IPS-18a (cell line): Measurements from ENCODE around the gene CFAP61.

Source experiments
- H3K27ac ChIP-seq: one replicate; pipeline ENCODE4 v1.5.1; 2013; ENCODE audit warnings: low read length
- H3K27me3 ChIP-seq: one replicate; pipeline ENCODE4 v1.6.1; 2013; ENCODE audit warnings: mild to moderate bottlenecking, low read length; ENCODE audit not compliant: control insufficient read depth, insufficient read depth
- H3K36me3 ChIP-seq: one replicate; pipeline ENCODE4 v1.6.1; 2013; ENCODE audit warnings: low read depth, low read length; ENCODE audit not compliant: control insufficient read depth
- H3K4me1 ChIP-seq: one replicate; pipeline ENCODE4 v1.6.1; 2013; ENCODE audit warnings: low read depth, low read length; ENCODE audit not compliant: control insufficient read depth
- H3K4me3 ChIP-seq: one replicate; pipeline ENCODE4 v1.5.1; 2013; ENCODE audit warnings: low read length
- H3K9ac ChIP-seq: one replicate; pipeline ENCODE4 v1.6.1; 2013; ENCODE audit warnings: mild to moderate bottlenecking, low read length, moderate library complexity
- H3K9me3 ChIP-seq: one replicate; pipeline ENCODE4 v1.6.1; 2013; ENCODE audit warnings: low read depth, low read length; ENCODE audit not compliant: control insufficient read depth

Gene CFAP61

DNA sequence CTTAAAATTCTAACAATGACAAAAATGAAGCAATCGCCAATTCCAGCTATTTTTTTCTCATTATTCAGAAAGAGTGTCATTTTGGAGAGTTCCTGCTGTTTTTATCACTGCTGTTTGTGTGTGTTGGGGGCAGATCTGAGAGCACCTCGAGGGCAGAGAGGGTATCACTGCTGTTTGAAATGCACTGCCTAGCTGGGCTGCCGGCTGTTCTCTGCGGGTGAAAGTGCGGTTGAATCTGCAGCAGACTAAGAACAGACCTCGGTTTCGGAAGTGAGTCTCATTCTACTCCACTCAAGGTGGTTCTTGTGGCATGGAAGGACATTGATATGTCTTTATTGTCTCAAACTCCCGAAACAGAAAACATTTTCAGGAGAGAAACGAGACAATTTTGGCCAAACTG is 333.9 kb downstream of the CFAP61 start:
- Histone ChIP-seq H3K4me1 (no peaks in the 10 kb centered on the region), H3K9me3 (no peaks in the 10 kb centered on the region), H3K9ac (no peak overlapping the region), H3K27ac (no peak overlapping the region), H3K27me3 (no peaks in the 10 kb centered on the region), H3K4me3 (no peak overlapping the region), H3K36me3 (no peaks in the 10 kb centered on the region)

DNA sequence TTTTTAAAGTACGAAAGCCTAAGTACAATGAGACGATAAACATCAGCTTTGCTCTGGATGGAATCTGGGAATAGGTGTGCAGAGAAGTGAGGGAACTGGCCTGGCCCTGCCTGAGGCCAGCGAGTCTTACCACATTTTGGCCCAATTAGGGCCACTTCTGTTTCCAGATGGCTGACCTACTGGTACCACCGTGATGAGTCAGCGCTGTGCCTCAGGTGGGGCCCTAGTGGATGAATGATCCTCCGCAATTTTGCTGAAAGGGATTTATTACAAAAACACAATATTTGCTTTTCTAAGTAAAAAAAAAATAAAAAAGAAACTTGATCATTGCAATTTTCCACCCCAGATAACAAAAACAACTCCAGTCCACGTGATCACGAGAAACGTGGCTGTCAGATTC is 338.1 kb downstream of the CFAP61 start:
- H3K4me1 ChIP-seq: no peaks in the 10 kb centered on the region
- H3K4me3 ChIP-seq: no peak overlapping the region
- no peak overlapping the region for H3K9ac ChIP-seq
- no peaks in the 10 kb centered on the region for H3K9me3 ChIP-seq
- H3K36me3 ChIP-seq: no peaks in the 10 kb centered on the region
- H3K27ac ChIP-seq: no peak overlapping the region
- no peaks in the 10 kb centered on the region for H3K27me3 ChIP-seq

DNA sequence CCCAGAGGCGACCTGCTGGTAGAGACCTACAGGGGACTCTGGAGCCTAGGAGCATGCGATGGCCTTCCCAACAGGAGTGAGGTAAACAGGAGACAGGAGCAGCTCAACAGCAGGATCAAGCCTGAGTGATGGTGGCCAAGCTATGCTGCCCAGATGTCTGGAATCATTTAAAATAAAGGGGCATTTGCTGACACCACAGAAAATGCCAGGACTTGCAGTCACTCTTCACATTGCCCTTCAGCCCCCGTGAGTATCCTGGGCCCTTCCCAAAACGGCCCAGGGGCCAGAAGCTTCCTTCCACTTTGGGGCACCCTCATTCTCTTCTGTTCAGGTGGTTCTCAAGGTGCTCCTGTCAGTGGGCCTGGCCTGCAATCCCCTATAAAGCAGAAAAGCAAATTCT is 338.8 kb downstream of the CFAP61 start:
- Histone ChIP-seq H3K9me3 (no peaks in the 10 kb centered on the region), H3K27ac (no peak overlapping the region), H3K4me3 (no peak overlapping the region), H3K27me3 (no peaks in the 10 kb centered on the region), H3K36me3 (no peaks in the 10 kb centered on the region), H3K9ac (no peak overlapping the region), H3K4me1 (peaks cover 1% of the 10 kb centered on the region)

DNA sequence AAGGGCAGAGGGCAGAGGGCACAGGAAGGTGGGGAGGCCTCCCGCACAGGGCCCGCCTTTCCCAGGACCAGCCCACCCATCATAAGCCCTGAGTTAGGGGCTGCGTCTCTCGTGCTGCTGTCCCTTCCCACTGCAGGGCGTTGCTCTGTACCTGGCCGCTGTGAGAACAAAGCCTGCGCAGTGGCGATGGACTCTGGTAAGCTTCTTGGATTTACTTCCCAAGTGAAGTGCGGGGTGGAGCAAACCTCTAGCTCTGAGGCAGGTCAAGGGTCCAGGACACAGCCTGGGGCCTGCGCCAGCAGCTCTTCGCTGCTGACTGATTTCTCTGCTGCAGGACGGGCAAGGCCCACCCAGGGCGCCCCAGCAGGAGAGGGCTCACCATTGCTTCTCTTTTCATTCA is 339.4 kb downstream of the CFAP61 start:
- Histone ChIP-seq H3K27ac (no peak overlapping the region), H3K4me1 (peaks cover 4% of the 10 kb centered on the region), H3K27me3 (no peaks in the 10 kb centered on the region), H3K4me3 (no peak overlapping the region), H3K9ac (no peak overlapping the region), H3K9me3 (no peaks in the 10 kb centered on the region), H3K36me3 (no peaks in the 10 kb centered on the region)

DNA sequence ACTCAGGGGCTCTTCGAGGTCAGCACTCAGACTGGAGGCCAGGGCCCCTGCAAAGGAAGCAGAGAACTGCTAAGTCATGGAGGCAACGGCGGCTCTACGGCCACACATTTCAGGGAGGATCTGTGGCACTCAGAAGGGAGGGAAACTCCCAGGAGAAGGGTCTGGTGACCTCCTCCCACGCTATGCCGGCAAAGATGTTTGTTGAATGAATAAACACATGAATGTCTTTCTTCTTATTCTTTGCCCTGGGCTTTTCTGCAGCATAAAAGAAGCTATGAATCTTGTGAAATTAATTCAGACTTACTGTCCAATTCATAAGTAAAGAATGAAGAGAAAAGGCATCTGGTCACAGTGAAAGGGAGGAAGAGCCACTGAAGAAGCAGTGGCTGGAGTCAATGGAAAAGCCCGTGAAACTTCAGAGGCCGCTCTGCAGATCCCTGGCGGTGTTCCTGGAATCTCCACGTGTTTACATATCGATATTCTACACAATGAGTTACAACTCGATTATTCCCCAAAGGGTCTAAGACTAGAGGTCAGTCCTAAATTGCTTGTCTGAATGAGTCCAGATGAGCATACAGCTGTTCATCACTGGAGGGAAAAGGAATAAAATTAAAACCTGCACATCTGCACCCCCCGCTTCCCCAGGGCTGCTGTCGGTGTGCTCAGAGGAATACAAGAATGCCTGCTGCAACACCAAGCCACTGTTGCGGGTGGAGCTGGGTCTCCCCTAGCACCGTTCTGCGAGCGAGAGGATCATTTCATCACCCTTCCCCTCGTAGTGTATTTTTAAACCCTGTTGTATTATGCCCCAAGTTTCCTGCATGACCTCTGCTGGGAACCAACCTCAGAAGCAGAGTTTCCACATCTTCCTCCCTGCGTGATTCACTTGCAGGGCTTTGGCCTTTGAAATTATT is 341.1 kb downstream of the CFAP61 start:
- Histone ChIP-seq H3K4me1 (peaks cover 4% of the 10 kb centered on the region), H3K4me3 (no peak overlapping the region), H3K27ac (no peak overlapping the region), H3K9me3 (no peaks in the 10 kb centered on the region), H3K27me3 (no peaks in the 10 kb centered on the region), H3K36me3 (no peaks in the 10 kb centered on the region), H3K9ac (no peak overlapping the region)

DNA sequence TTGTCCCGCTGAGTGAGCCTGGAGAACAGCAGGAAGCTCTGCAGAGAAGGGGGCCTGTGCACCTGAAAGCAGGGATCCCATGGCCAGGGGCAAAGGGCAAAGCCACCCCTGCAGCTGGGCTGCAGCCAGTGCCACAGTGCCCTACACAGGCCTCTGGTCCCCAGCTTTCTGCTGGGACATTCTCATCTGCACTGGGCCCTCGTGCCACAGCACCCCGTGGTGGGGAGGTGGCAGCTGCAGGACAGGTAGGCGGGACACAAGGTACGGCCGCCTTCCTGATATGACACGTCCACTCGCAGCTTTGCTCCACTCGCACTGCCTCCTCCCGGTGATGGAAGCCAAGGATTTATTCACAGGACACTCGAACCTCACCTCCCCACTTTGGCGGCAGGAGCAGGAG is 342.8 kb downstream of the CFAP61 start:
- Histone ChIP-seq H3K9ac (no peak overlapping the region), H3K27ac (no peak overlapping the region), H3K36me3 (no peaks in the 10 kb centered on the region), H3K4me3 (no peak overlapping the region), H3K4me1 (peaks cover 4% of the 10 kb centered on the region), H3K27me3 (no peaks in the 10 kb centered on the region), H3K9me3 (no peaks in the 10 kb centered on the region)

DNA sequence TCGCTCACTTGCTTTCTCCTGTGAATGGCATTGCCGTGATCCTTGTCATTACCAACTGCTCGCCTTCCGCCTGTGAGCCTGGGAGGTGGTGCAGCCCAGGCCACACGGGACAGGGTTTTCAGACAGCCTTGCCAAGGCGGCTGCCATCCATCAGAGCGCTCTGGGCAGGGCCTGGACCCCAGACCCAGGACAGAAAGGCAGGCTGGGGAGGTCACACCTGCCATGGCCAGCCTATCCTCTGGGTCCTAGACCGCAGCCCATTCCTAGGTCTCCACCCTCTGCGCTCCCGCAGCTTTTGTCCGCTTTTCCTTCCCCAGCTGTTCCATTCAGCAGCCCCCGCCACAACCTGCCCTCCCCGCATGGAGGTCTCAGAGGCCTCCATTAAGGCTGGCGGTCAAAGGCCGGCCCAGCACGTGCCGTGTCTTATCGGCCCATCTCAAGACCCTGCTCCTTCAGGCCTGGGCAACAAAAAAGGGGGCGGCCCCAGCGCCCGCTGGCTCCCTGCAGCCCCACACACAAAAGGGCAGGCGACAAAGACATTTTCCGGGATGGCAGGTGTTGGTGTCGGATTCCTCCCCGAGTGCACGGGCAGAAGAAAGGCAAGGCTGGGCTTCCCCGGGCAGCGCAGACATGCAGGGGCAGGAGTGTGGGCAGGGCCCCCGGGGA is 343.7 kb downstream of the CFAP61 start:
- no peaks in the 10 kb centered on the region for H3K27me3 ChIP-seq
- H3K9me3 ChIP-seq: no peaks in the 10 kb centered on the region
- no peak overlapping the region for H3K27ac ChIP-seq
- peaks cover 4% of the 10 kb centered on the region for H3K4me1 ChIP-seq
- H3K4me3 ChIP-seq: no peak overlapping the region
- H3K9ac ChIP-seq: no peak overlapping the region
- no peaks in the 10 kb centered on the region for H3K36me3 ChIP-seq

DNA sequence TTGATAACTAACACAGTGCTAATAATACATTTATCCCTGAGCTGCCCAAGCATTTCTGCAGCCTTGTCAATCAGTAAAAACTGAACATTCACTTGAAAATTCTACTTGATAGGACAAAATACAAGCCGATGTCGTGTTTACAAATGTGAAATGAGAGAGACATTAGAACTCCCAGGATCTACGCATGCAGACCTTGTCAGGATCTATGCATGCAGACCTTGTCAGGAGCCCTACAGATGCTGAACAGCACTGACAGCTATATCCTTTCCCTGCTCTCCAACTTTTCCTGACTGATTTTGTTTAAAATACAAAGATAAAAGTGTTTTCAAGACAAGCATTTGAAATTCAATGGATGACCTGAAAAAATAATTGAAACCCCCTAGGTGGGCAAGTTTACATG is 344.5 kb downstream of the CFAP61 start:
- Histone ChIP-seq H3K27ac (no peak overlapping the region), H3K27me3 (no peaks in the 10 kb centered on the region), H3K36me3 (no peaks in the 10 kb centered on the region), H3K4me3 (no peak overlapping the region), H3K4me1 (peaks cover 4% of the 10 kb centered on the region), H3K9me3 (no peaks in the 10 kb centered on the region), H3K9ac (no peak overlapping the region)

DNA sequence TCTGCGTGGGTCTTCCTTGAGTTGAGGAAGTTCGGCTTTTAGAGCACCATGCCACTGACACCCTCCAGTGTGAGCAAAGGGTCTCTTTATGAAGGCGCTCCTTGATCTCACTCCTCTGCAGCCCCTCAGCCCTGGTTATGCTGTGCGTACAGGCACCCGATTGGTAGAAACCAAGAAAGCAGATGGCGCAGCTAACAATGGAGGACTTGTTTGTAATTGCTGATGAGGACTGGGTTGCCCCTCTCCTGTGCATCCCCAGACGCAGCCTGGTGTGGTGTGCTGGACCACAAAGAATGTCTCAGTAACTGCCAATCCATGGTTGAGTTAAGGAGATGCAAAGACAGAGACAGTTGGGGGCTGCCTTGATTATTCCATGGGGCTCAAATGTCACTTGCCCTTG is 345.8 kb downstream of the CFAP61 start:
- H3K27ac ChIP-seq: no peak overlapping the region
- H3K9me3 ChIP-seq: no peaks in the 10 kb centered on the region
- H3K4me1 ChIP-seq: peaks cover 4% of the 10 kb centered on the region
- no peaks in the 10 kb centered on the region for H3K27me3 ChIP-seq
- no peak overlapping the region for H3K4me3 ChIP-seq
- no peak overlapping the region for H3K9ac ChIP-seq
- no peaks in the 10 kb centered on the region for H3K36me3 ChIP-seq

DNA sequence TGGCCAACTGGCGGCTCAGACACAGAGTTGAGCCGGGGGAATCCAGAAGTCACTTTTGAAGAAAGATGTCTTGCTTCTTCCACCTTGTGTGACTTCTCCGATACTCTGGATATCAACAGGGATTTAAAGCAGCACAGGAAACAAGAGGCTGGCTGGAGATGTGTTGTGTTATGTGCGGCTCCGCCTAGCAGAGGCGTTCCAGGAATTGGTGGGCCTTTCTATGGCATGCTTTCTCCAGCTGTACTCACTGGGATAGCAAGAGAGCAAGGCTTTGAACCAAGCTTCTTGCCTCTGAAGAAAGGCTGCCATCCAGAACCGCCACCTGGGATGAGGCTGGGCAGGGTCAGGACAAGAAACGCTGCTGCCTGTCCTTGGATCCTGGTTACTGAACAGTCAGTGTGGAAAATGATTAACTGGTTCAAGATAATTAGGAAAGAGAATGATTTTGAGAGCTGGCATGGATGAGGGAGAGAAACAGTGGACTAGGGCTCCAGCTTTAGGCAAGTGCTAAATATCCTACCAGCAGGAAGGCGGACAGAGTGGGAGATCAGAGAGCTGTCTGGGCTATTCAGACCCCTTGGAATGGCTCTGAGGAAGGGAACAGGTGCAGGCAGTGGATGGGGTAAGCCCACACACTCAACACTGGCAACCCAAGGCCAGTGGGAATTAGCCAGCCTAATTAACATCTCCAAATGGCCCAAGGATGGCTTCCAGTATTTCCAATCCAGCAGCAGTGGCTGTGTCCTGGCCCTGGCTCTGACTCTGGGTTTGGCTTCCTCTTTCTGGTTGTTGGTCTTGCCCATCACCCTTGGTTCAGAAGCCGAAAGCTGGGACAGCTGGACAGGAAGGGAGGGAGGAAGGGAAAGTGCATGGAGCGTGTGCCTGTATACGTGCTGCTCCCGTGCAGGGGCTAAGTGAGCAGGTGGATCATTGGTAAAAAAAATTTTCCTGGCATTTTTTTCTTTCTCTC is 347.5 kb downstream of the CFAP61 start:
- no peaks in the 10 kb centered on the region for H3K27me3 ChIP-seq

DNA sequence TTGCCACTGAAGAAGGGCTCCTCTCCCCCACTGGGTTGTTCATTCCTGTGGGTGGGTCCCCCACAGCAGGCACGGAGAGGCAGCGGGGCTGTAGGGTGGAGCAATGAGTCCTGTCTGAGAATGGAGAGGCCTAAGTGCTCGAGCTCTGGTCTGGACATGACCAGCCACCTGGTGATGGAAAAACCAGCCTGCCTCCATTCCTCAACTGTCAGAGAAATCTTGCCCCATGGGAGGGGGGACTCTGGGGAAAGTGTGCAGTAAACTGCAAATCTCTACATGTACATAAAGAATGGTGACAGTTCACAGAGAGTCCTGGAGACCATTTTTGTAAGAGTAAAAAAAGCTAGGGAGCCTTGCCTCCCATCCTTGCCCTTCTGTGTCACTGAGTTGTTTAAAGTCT is 349.7 kb downstream of the CFAP61 start:
- H3K4me3 ChIP-seq: no peak overlapping the region
- peaks cover 3% of the 10 kb centered on the region for H3K4me1 ChIP-seq
- no peaks in the 10 kb centered on the region for H3K27me3 ChIP-seq
- H3K27ac ChIP-seq: no peak overlapping the region
- no peaks in the 10 kb centered on the region for H3K9me3 ChIP-seq
- H3K9ac ChIP-seq: no peak overlapping the region
- no peaks in the 10 kb centered on the region for H3K36me3 ChIP-seq

More for the DNA sequence above, 347.5 kb downstream of the CFAP61 start:
- Histone ChIP-seq H3K4me1 (peaks cover 7% of the 10 kb centered on the region), H3K36me3 (no peaks in the 10 kb centered on the region), H3K9ac (no peak overlapping the region), H3K9me3 (no peaks in the 10 kb centered on the region), H3K4me3 (no peak overlapping the region), H3K27ac (no peak overlapping the region)
